ENCODE measurements around the gene PAGE1.

The PAGE1 gene

GRCh38 chrX:49661881-49662280, 33.9 kb downstream of the PAGE1 start:
- DNase-seq (ENCODE audit: extremely low read depth, low read depth) = no peak
- no peak for TF ChIP-seq CTCF (IDR thresholded peaks at IDR 0.05; ENCODE audit: low read depth, low read length)

- DNase-seq (ENCODE audit: extremely low read depth, low read depth) = no peak
- no peak for TF ChIP-seq CTCF (IDR thresholded peaks at IDR 0.05; ENCODE audit: low read depth, low read length)
Observed at GRCh38 chrX:49659771-49660170, 36.0 kb downstream of the PAGE1 start.

- TF ChIP-seq CTCF (IDR thresholded peaks at IDR 0.05; ENCODE audit: low read depth, low read length) = no peak
Observed at GRCh38 chrX:49656533-49656932, 39.3 kb downstream of the PAGE1 start.

GRCh38 chrX:49644991-49645637, 50.7 kb downstream of the PAGE1 start:
- no peak for TF ChIP-seq CTCF (IDR thresholded peaks at IDR 0.05; ENCODE audit: low read depth, low read length)
- DNase-seq (ENCODE audit: extremely low read depth, low read depth) = no peak

More at GRCh38 chrX:49656533-49656932, 39.3 kb downstream of the PAGE1 start:
- no peak for DNase-seq (ENCODE audit: extremely low read depth, low read depth)
